NCI-H1930 (cell line): ENCODE measurements around the gene HEPACAM.

Experiments
- DNase-seq, 2 experiments: peaks; one replicate each; lab custom pipeline; 2025; lab: John Stamatoyannopoulos, UW

The HEPACAM gene

DNA sequence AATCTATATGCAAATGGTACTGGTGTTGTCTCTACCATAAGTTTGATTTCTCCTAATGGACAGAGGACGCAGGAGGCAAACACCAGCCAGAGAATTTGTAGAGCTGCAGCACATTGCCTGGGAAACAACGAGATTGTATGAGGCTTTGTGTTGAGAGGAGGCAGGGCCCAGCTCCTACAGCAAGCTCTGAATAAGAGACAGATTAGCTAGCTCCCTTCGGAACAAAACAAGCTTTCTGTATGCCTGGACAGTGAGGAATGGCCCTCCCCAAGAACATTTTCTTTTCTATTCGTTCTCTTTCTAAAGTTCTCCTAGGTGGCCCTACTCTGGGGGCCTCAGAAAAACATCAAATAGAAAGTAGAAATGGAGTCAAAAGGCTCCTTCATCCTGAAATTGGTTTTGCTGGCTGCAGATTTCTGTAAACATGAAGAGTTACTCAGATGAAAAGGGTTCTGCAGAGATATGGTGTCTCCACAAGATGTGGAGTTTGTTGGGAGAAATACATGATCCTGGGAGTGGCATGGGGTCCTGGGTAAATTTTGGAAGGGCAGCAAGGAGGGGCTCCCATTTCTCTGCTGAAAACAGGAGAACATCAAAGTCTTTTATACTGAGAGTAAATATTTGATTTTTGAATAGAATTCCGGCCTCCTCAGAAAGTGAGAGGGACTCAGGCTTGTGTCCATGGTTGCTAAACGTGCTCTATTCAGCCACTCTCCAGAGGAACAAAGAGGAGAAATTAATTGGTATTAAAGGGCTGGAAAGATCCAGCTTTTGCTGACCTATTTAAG is 6.8 kb upstream of the HEPACAM start:
- no peak for DNase-seq

GRCh38 chr11:124941703-124942102 is 5.9 kb upstream of the HEPACAM start:
- no peak for DNase-seq

- DNase-seq: no peak
Observed at GRCh38 chr11:124938970-124939369, 3.1 kb upstream of the HEPACAM start.

DNA sequence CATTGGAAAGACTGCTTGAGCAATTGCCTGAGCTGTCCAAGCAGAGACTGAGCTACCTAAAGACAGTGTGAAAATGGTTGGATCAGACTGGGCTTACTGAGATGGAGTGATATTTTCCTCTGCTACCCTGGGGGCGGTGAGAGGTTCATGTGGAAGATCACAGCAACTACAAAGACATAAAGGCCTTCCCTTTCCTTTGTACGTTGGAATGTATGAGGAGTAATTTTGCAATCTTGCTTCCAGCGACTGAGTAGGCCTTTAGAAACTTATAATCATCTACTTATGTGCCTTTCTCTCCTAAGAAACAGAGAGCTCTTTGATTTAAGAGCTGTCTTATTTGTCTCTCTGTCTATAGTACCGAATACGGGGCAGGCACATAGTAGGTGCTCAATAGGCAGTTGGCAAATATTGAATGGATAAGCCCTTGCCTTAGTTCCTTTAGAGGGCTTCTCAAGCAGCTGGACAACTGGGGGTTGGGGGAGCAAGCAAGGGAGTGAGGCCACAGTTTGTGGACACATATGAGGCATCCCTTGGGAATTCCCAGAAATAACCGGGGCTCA is 2.4 kb upstream of the HEPACAM start:
- no peak for DNase-seq

- DNase-seq: no peak
Observed at GRCh38 chr11:124937336-124937935, 1.6 kb upstream of the HEPACAM start.

DNA sequence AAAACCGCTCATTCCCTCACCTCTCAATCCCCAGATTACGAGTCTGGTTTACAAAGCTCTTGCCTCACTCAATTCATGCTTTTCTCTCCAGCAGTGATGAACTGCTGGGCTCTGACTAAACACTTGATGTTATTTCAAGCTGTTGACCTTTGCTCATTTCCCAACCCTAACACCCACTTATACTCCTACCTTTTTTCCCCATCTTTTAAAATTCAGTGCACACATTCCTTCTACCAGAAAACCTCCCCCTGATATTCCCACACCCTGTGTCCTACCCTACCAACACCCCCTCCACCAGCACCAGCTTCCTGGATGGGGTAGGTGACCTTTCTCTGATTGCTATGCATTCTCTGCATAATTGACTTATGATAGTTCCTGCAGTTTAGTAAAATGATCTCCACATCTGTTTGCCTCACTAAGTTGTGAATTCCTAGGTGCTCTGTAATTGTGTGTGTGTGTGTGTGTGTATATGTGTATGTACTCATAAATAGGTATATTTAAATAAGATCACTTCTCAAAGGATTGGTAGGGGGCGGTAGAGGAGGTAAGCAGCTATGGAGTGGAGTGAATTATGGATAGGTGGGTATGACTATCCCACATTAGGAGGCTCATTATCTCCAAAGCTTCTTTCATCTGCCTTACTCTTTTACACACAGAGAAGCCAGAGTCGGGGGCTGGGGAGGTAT is 842 bp downstream of the HEPACAM start:
- DNase-seq: no peak

- no peak for DNase-seq
Observed at GRCh38 chr11:124930799-124931198, 5.0 kb downstream of the HEPACAM start.

GRCh38 chr11:124928942-124929665 is 6.7 kb downstream of the HEPACAM start:
- no peak for DNase-seq

GRCh38 chr11:124923296-124923695 is 12.6 kb downstream of the HEPACAM start:
- no peak for DNase-seq

- DNase-seq: no peak
Observed at GRCh38 chr11:124922831-124923230, 13.0 kb downstream of the HEPACAM start.

DNA sequence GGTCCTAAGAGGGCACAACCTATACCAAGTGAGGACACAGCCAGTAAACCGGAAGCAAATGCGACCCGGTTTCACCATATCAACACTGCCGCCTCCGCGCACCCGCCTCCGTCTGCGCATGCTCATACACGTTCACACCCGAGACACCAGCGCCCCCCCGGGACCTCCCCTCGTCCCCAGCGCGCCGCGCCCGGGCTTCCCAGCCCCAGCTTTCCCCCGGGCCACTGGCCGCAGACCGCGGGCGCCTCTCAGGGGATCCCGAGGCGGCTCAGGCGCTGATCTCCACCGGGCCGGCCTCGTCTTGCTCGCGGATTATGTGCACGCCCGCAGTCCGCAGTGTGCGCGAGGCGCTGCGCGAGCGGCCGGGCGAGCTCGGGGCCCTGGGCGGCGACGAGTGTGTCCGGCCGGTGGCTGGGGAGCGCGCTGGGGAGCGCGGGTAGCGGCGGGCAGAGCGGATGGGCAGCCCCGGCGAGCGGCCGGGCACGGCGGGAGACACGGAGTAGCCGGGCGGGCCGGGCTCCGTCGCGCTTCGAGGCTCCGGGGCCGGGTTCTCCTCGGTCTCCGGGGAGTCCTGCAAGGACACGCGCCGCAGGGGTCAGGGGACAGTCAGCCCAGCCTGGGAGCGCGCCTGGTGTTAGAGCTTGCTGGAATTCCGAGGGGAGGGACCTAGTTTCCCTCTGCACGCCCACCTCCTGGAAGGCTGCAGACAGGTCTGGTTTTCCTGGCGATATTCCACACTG is 14.8 kb downstream of the HEPACAM start:
- peak; percentile 60 to 73 for DNase-seq

GRCh38 chr11:124920356-124920755 is 15.5 kb downstream of the HEPACAM start:
- DNase-seq: no peak

DNA sequence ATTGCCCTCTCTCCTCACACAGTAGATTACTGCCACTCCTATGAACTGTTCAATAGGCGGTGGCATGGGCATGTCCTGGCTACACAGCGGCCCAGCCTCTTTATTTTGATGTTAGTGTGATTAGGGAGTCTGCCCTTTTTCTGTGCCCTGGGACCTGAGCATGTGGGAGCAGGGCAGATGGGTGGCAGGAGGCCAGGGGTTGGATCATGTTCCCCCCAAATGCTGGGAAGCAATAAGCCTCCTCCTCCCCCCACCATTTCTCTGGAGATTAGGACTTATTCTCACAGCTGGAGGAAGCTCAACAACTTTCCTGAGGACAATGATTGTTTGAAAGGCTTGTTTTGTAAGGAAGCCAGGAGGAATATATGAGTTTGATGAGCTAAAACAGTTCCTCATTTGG is 15.9 kb downstream of the HEPACAM start:
- DNase-seq: no peak

GRCh38 chr11:124918950-124919349 is 16.9 kb downstream of the HEPACAM start, which contains the start of gene HEPN1:
HEPN1 (plus strand) TSS chr11:124919250.
- no peak for DNase-seq

DNA sequence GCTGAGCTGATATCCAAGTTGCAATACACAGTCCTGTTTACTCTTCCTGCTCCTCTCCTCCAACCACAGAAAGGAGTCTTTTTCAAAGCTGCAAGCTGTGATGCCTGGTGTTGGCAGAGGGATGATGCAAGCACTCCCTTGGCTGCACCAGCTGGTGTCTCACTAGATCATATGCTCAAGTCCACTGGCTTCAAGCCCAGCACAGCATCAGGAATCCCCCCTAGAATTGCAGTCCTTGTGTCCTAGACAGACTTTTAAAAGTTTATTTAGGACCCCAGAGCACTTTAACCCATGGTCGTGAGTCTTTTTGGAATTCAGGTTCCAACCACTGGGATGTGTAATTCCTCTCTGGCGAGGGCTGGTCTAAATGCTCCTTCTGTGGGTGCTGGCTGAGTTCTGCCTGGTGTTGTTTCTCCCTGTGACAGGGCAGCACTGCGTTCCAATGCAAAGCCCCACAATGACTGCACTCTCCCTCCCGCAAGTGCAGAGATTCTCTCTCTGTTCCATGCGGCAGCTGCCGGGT is 18.7 kb downstream of the HEPACAM start:
- DNase-seq: no peak

- no peak for DNase-seq
Observed at GRCh38 chr11:124916370-124916710, 19.5 kb downstream of the HEPACAM start.

- DNase-seq: no peak
Observed at GRCh38 chr11:124915541-124916369, 20.1 kb downstream of the HEPACAM start.

GRCh38 chr11:124902616-124903015 is 33.2 kb downstream of the HEPACAM start:
- no peak for DNase-seq

- no peak for DNase-seq
Observed at GRCh38 chr11:124900464-124900863, 35.4 kb downstream of the HEPACAM start.
